NCI-H2029 (cell line): ENCODE measurements around the gene TMEM192.
A peak's percentile ranks its signal among the peaks of the same experiment; 100 is the strongest.
"Not testable (repeated sequence)": the region's sequence is repeated elsewhere in the genome, so short reads cannot be mapped to it uniquely, and the experiment has no call there.

Source experiments
- DNase-seq: peaks from one replicate; lab custom pipeline; 2025; lab: John Stamatoyannopoulos, UW

Gene TMEM192

GRCh38 chr4:165092187-165092586, 20.5 kb downstream of the TMEM192 start:
- DNase-seq = not testable (repeated sequence)

- no peak for DNase-seq
These were observed 24.3 kb downstream of the TMEM192 start for GRCh38 chr4:165088366-165088765.

GRCh38 chr4:165085946-165086345, 26.7 kb downstream of the TMEM192 start:
- no peak for DNase-seq

GRCh38 chr4:165084787-165085186, 27.9 kb downstream of the TMEM192 start:
- not testable (repeated sequence) for DNase-seq

GRCh38 chr4:165079476-165079875, 33.2 kb downstream of the TMEM192 start:
- peak; percentile 63 for DNase-seq

- no peak for DNase-seq
These were observed 35.6 kb downstream of the TMEM192 start for GRCh38 chr4:165077034-165077578.

- not testable (repeated sequence) for DNase-seq
These were observed 39.3 kb downstream of the TMEM192 start for GRCh38 chr4:165073346-165073745.

- no peak for DNase-seq
These were observed 42.1 kb downstream of the TMEM192 start for GRCh38 chr4:165070560-165070959.

- DNase-seq = no peak
These were observed 51.7 kb downstream of the TMEM192 start for GRCh38 chr4:165060938-165061337.

GRCh38 chr4:165059386-165059785, 53.3 kb downstream of the TMEM192 start:
- DNase-seq = no peak

- no peak for DNase-seq
These were observed 54.0 kb downstream of the TMEM192 start for GRCh38 chr4:165058666-165059065.

GRCh38 chr4:165055601-165056000, 57.1 kb downstream of the TMEM192 start:
- DNase-seq = no peak

- no peak for DNase-seq
These were observed 59.0 kb downstream of the TMEM192 start, which contains the start of gene TRIM75 for GRCh38 chr4:165053645-165054044. TSS of gene TRIM75 (plus strand) at chr4:165053866. CDS start at chr4:165059148, 5,282 bp downstream.

GRCh38 chr4:165052627-165053026, 60.0 kb downstream of the TMEM192 start:
- DNase-seq = no peak

GRCh38 chr4:165048170-165048569, 64.5 kb downstream of the TMEM192 start:
- DNase-seq = no peak

GRCh38 chr4:165031436-165032211, 81.0 kb downstream of the TMEM192 start, which contains the start of gene TRIM60:
TSS of gene TRIM60 (plus strand) at chr4:165031999. CDS start at chr4:165040073, 8,074 bp downstream.
- DNase-seq = no peak

- DNase-seq = no peak
These were observed 84.8 kb downstream of the TMEM192 start for GRCh38 chr4:165027762-165028402.

GRCh38 chr4:165025782-165026181, 86.9 kb downstream of the TMEM192 start:
- not testable (repeated sequence) for DNase-seq
